Right renal pelvis (tissue), 4 donors: ENCODE data around the gene SLC29A3. TPM values are rescaled to one million over a fixed set of nuclear protein-coding genes. Genes with fewer than 3 reads are reported as not detected.

ENCODE experiments used
- DNase-seq, 4 donors: peaks; one replicate each; pipeline ENCODE4 v3.0.0-alpha.2; 2013; ENCODE audit warnings: low read depth in 4 of 4, low spot score in 3 of 4, missing footprints in 1 of 4
- polyA plus RNA-seq, 4 donors: library from polyadenylated mRNA; unstranded; fragments of 120-200 nt; gene quantifications; one replicate each; pipeline ENCODE4 v1.2.1, GENCODE V29; 2013; ENCODE audit not compliant: insufficient read length in 4 of 4

The SLC29A3 gene
- polyA plus RNA-seq, 4 donors: 7.7 to 8.7 (median 7.9) TPM

GRCh38 chr10:71299071-71299785, 19.8 kb upstream of the SLC29A3 start:
- DNase-seq: no peak

DNA sequence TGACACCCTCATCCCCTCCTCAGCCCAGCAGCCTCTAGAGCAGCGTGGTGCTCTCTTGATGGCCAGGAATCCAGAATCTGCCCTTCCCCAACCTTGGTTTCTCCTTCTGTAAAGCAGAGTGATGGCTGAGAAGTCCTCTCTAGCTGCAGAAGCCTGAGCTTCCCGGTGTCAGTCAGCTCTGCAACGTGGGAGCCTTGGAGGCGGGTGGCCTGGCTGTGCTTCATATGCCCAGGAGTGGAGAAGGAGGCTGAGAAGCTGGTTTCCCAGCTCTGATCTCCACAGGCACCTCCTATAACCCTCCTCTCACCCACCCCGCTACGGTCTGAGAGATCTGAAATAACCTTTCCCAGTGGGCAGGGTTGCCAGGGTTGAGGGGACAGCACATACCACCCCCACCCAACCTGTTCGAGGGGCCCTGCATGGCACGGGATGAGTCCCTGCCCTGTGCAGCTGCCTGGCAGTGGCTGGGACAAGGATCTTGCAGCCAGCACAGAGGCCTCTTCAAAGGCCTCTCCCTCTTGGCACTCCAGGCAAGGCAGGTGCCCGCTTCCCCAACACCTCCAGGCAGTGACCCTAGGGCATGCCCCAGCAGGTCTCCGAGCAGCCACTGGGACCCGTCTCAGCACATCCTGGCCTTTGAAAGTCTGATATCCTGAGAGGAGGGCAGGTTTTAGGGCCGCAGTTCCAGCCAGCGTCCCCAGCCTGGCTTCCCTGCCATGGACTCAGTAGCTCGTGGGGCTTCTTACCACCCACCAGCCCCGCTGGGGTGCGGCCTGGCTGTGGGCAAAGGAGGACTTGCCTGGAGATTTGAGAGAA, 18.3 kb upstream of the SLC29A3 start:
- DNase-seq: no peak

- DNase-seq: no peak
Measured at GRCh38 chr10:71301371-71301916, 17.6 kb upstream of the SLC29A3 start.

- no peak for DNase-seq
Measured at GRCh38 chr10:71302451-71302850, 16.6 kb upstream of the SLC29A3 start.

DNA sequence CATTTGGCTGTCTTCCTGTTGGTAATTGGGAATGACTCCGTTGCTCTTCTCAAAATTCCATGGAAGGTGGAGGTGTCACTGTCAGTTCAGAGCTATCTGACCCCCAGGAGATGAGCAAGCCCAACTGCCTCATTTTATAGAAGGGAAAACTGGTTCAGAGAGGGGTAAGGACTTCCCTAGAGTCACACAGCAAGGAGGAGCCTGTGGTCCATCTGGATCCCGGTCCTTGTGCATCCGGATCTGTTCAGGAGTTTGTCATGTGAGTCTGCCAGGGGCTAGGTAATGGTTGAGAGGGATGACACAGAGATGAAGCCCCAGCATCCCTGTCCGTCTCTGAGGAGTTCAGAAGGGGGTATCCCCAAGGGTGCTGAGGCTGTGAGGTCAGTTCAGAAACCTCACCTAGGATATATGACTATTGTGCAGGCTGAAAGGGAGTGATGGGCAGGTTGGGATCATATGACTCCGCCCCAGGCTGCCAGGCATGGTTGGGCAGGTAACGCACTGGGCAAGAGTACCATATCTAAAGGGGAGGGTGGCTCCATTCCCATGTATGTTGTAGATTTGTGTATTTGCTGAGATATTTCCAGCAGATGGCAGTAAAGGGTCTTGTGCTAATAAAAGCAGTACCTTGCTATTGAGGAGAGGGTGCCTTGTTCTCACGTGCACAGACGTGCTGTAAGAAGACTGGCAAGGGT, 16.0 kb upstream of the SLC29A3 start:
- peak in 1 of 4 donors; percentile 34 for DNase-seq

GRCh38 chr10:71303569-71303907, 15.5 kb upstream of the SLC29A3 start:
- DNase-seq: no peak

- no peak for DNase-seq
Measured at GRCh38 chr10:71304914-71305313, 14.1 kb upstream of the SLC29A3 start.

- no peak for DNase-seq
Measured at GRCh38 chr10:71306979-71307378, 12.1 kb upstream of the SLC29A3 start.

DNA sequence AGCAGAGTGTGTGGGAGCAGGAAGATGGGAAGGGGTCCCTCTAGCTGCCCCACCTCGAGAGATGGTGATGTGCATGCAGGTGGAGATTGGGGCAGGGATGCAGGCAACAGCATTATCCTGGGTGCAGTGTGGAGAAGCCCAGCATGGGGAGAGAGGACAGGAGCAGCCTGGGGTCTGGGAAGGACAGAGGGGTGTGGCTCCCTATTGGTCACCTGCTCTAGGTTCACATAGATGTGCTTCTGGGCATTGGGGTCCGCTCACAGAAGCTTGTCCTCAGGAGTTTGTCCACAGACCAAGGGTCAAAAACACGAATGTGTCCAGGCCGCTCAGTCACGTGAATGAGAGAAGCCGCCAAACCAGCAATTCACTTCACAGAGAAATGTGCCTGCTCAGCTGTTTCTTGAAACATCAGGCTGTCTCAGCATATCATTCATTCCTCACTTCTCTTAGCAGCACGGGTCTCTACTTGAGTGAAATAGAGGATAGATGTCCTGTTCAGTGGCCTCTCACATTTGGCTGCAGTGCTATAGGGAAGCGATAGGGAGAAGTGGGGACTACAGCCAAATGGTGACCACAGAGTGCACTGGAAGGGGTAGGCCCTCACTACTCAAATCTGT, 11.5 kb upstream of the SLC29A3 start:
- no peak for DNase-seq

DNA sequence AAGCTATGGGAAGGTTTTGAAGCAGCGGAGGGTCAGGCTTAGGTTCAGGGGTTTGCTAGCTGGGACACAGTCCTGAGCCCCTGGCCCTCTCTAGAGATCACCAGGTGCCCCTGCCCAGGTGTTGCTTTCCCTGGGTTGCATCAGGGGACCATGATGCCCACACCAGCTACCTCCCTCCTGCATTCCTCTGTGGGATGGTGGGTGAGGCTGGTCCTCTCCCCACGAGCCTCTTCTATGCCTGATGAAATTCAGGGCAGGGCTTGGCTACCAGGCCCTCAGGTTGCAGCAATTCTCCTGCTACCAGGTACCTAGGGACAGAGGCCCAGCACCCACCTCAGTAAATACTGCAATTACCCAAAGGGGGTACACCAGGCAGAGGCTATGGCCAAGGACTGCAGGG, 10.8 kb upstream of the SLC29A3 start:
- DNase-seq: no peak

GRCh38 chr10:71308985-71309384, 10.1 kb upstream of the SLC29A3 start:
- DNase-seq: no peak

DNA sequence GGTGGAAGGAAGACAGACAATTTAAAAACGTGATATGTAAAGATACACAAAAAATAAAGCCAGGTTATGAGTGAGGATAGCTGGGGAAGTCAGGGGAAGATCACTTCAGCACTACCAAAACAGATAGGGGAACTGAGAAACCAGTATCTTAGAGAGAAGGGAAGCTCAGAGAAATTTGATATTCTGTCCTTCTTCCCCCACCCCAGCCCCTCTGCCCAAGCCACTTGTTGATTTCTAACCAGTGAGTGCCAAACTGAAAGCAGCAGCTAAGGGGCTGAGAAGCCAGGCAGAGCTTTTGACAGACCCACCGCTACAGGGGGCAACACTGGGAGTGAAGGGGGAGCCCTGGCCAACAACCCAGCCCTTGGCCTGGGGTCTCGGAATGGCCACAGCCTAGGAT, 9.1 kb upstream of the SLC29A3 start:
- DNase-seq: no peak

DNA sequence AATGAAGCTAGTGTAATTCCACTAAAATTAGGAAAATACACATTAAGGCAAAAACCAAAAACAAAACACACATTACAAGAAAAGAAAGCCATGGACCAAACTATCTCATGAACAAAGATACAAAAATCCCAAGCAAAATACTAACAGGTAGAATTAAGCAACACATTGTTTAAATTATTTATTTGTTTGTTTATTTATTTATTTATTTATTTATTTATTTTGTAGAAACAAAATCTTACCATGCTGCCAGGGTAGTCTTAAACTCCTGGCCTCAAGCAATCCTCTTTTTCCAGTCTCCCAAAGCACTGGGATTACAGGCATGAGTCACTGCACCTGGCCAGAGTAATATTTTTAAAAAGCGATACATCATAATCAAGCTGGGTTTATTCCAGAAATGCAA, 6.8 kb upstream of the SLC29A3 start:
- DNase-seq: no peak

DNA sequence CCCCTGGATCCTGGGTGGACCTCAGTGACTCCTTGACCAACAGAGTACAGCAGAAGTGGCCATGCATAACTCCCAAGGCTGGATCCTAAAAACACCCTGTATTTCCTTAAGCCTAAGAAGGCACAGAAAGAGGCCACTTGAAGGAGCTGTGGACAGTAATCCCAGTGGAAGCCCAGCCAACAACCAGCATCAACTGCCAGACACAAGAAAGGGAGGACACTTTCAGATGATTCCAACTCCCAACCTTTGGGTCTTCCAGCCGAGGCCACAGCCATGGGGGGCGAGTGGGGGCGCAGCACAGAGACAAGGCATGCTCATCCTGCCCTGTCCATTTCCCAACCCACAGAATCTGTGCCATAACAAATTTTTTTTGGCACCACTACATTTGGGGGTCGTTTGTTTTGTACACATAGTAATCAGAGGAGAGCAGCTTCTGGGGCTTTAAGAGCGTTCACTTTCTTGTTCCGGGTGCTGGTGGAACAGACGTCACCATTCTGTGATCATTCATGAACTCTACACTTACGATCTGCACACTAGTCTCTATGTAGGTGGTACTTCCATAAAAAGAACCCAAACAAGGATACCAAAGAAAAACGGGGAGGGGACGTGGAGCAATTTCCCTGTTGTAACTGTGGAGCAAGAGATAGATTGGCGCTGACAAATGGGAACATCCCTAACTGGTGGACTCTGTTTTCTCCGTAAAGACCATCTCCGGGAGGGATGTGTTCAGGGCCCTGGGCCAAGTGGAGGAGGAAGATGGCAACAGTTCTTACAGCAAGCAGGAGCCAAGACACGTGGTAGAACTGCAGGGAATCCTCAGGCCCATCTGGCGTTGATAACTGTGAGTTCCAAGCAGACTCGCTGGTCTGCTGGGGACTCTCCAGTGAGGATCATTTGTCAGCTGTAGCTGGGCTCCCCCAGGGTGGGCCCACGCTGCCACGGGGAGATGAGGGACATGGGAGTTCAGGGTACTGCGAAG, 6.0 kb upstream of the SLC29A3 start:
- no peak for DNase-seq

- DNase-seq: no peak
Measured at GRCh38 chr10:71314028-71314693, 4.9 kb upstream of the SLC29A3 start.

DNA sequence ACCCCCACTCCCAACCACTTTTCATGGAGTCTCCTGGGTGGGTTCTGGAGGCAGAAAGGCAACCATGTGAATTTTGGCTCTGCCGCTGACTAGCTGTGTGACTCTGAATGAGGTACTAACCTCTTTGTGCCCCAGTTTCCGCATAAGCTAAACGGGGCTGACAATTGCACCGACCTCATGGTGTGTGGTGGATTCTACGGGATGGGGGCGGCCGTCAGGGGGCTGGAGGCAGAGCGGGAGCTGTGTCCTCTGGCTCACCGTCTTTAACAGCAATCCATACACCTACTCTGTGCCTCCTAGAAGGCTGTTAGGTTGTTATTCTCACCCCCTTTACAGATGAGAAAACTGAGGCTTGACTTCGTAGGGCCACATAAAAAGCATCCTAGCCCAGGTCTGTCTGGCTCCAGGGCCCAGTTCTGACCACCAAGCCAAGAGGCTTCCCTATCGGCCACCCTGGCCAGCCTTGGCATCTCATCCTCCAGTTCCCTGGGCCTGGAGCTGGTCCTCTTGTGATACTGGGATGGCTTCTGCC, 4.3 kb upstream of the SLC29A3 start:
- DNase-seq: no peak

DNA sequence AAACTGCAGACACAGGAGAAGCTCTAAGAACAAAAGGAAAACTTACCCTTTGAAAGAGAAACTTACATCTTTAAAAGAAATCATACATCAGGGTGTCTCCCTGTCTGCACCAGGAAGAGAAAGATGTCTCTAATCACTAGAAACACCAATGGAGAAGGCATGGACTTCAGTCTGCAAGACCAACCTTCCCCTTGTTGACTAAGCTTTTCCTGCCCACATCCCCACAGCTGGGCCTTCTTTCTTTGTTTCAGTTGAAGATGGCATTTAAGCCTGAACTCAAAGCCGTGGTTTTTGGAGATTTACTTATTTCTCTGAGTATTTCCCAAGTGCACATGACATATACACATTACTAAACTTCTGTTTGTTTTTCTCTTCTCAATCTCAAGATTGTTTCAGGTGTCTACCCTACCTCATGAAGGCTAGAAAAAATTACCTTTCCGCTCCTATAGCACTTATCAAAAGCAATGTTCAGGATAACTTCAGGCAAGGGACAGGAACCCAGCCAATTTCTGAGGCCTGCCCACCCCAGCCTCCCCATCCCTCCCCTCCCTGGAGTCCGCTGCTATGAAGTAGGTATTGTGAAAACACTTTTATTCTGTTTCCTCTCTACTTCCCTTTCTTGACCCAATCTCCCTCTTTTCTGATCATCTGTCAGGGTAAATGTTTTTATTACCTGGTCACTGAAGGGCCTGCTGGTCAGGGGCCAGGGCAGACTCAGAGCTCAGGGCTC, 2.8 kb upstream of the SLC29A3 start:
- no peak for DNase-seq

- no peak for DNase-seq
Measured at GRCh38 chr10:71316786-71317160, 2.3 kb upstream of the SLC29A3 start.
